ENCODE results near the gene MAP3K7.

- TF ChIP-seq CTCF (IDR thresholded peaks at IDR 0.05) (no peak), POLR2A (IDR thresholded peaks at IDR 0.05) (no peak)
Observed at GRCh38 chr6:90547991-90548390, 38.9 kb downstream of the MAP3K7 start.
